Panc1 (cell line): ENCODE data around the gene CLDN7. TPM values are rescaled to one million over a fixed set of nuclear protein-coding genes. Genes with fewer than 3 reads are reported as not detected.

ENCODE experiments used
- ATAC-seq: fragments of 200-7000 bp; cut with Tn5 transposase; 2 replicates; pipeline ENCODE4 v1.9.1; 2020; ENCODE audit warnings: mild to moderate bottlenecking, moderate library complexity
- BruUV-seq: library from RNA; stranded (reverse); fragments of 400-500 nt; replicated peaks from 2 replicates; lab custom pipeline; 2021; lab: Mats Ljungman, UMichigan
- CTCF ChIA-PET: fragments of 300-600 bp; sonication (Branson Sonifier 250); formaldehyde crosslinking; loops from one replicate; lab custom pipeline; 2022; ENCODE audit warnings: antibody characterized with exemption; lab: Charles Lee
- POLR2A ChIA-PET: fragments of 300-600 bp; sonication (Branson Sonifier 250); formaldehyde crosslinking; loops from one replicate; lab custom pipeline; 2022; ENCODE audit warnings: antibody characterized with exemption; lab: Charles Lee
- DNase-seq: peaks from one replicate; pipeline ENCODE4 v3.0.0-alpha.2; 2010; ENCODE audit warnings: low read depth, low spot score
- H3K27ac ChIP-seq: 2 replicates; pipeline ENCODE4 v1.5.1; 2011; ENCODE audit warnings: mild to moderate bottlenecking, low read length, inconsistent platforms
- H3K27me3 ChIP-seq: fragments of 200-500 bp; sonication (Bioruptor generic); 2 replicates; pipeline ENCODE4 v1.6.0; 2014; ENCODE audit warnings: low read length, inconsistent platforms; ENCODE audit not compliant: control insufficient read depth, insufficient read depth
- H3K36me3 ChIP-seq: fragments of 200-500 bp; sonication (Bioruptor generic); 2 replicates; pipeline ENCODE4 v1.5.1; 2014; ENCODE audit warnings: inconsistent platforms, mild to moderate bottlenecking, low read length, moderate library complexity; ENCODE audit not compliant: control insufficient read depth, insufficient read depth
- H3K4me1 ChIP-seq: 2 replicates; pipeline ENCODE4 v1.5.1; 2011; ENCODE audit warnings: inconsistent platforms, mild to moderate bottlenecking, low read length, moderate library complexity; ENCODE audit not compliant: control insufficient read depth, insufficient read depth
- H3K4me3 ChIP-seq, 2 experiments: 2 replicates each; pipeline ENCODE4 v1.5.1; 2011 to 2012; ENCODE audit warnings: low read depth in 2 of 2, low read length in 2 of 2, mild to moderate bottlenecking in 2 of 2, inconsistent platforms in 1 of 2, moderate library complexity in 1 of 2
- H3K9me3 ChIP-seq: fragments of 200-500 bp; sonication (Bioruptor generic); 2 replicates; pipeline ENCODE4 v1.5.1; 2014; ENCODE audit warnings: low read depth, mild to moderate bottlenecking, inconsistent platforms, low read length, moderate library complexity; ENCODE audit not compliant: control insufficient read depth, insufficient read depth
- POLR2AphosphoS5 ChIP-seq: IDR thresholded peaks from 2 replicates; pipeline ENCODE4 v1.6.1; 2012; ENCODE audit warnings: mild to moderate bottlenecking, low read depth, low read length, moderate library complexity
- SIN3A ChIP-seq: IDR thresholded peaks from 2 replicates; pipeline ENCODE4 v1.6.1; 2012; ENCODE audit warnings: low read depth, mild to moderate bottlenecking, low read length, moderate library complexity, borderline replicate concordance; ENCODE audit not compliant: insufficient read depth
- TCF7L2 ChIP-seq: IDR thresholded peaks from 2 replicates; pipeline ENCODE4 v1.6.1; 2011; ENCODE audit warnings: mild to moderate bottlenecking, low read depth, low read length, inconsistent platforms
- in situ Hi-C: cut with HindIII; loops from 2 replicates; pipeline ENCODE4 v1.10.0; 2016; ENCODE audit warnings: low sequenced_read_pairs, low pct_unique_long_range_greater_than_20kb
- intact Hi-C: fragments of 100-400 bp; cut with micrococcal nuclease; formaldehyde crosslinking; loops from one replicate; pipeline ENCODE4 v1.10.0; 2022; ENCODE audit not compliant: unreplicated experiment
- total RNA-seq: library from RNA; stranded (reverse); gene quantifications from one replicate; pipeline ENCODE4 v1.2.1, GENCODE V29; 2021; ENCODE audit not compliant: unreplicated experiment
- TF ChIP-seq, protein P1 (sequence below), 2 experiments: IDR thresholded peaks; 2 replicates each; pipeline ENCODE4 v1.6.1; 2011 to 2012; ENCODE audit warnings: low read depth in 2 of 2, control low read depth in 1 of 2, low read length in 1 of 2, mild to moderate bottlenecking in 1 of 2, moderate library complexity in 1 of 2; ENCODE audit not compliant: insufficient read depth in 1 of 2
- TF ChIP-seq, protein P2 (sequence below): fragments of 450-650 bp; IDR thresholded peaks from 2 replicates; pipeline ENCODE4 v1.5.1; 2017; ENCODE audit warnings: mild to moderate bottlenecking

The CLDN7 gene
- total RNA-seq, 1 experiment from 2014 or later, result 43.1 TPM

DNA sequence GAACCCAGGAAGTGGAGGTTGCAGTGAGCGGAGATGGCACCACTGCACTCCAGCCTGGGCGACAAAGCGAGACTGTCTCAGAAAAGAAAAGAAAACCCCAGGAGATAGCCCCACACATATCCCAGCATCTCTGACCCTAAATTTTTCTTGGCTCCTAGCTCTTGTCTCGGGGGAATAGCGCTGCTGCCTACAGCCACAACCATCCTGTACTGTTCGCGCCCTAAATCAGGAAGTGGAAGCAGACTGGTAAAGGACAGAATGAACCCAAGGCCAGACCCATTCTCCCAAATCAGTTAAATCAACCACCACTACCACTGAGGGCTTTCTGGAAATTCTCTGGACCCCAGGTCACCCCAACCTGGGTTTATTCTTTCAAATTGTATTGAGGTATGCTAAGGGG, 12.4 kb downstream of the CLDN7 start:
- Histone ChIP-seq H3K4me1 (peaks cover 16% of the 10 kb centered on the region), H3K36me3 (peaks cover 8% of the 10 kb centered on the region), H3K27me3 (no peaks in the 10 kb centered on the region), H3K4me3 (peak overlapping the region; percentile 72 to 80), H3K9me3 (no peaks in the 10 kb centered on the region), H3K27ac (peak overlapping the region; percentile 92)
- ATAC-seq (no peak), DNase-seq (no peak)
- BruUV-seq, result no TSS peak
- in situ Hi-C loops, result no loop called here
- POLR2A ChIA-PET, result interaction anchor here (0.5 kb wide), 1 partner anchor 17 kb away, joined by 6 read pairs; no protein-coding TSS in a partner anchor
- TF ChIP-seq SIN3A (no peak), POLR2AphosphoS5 (no peak), TCF7L2 (no peak)
- TF ChIP-seq, protein P1, sequence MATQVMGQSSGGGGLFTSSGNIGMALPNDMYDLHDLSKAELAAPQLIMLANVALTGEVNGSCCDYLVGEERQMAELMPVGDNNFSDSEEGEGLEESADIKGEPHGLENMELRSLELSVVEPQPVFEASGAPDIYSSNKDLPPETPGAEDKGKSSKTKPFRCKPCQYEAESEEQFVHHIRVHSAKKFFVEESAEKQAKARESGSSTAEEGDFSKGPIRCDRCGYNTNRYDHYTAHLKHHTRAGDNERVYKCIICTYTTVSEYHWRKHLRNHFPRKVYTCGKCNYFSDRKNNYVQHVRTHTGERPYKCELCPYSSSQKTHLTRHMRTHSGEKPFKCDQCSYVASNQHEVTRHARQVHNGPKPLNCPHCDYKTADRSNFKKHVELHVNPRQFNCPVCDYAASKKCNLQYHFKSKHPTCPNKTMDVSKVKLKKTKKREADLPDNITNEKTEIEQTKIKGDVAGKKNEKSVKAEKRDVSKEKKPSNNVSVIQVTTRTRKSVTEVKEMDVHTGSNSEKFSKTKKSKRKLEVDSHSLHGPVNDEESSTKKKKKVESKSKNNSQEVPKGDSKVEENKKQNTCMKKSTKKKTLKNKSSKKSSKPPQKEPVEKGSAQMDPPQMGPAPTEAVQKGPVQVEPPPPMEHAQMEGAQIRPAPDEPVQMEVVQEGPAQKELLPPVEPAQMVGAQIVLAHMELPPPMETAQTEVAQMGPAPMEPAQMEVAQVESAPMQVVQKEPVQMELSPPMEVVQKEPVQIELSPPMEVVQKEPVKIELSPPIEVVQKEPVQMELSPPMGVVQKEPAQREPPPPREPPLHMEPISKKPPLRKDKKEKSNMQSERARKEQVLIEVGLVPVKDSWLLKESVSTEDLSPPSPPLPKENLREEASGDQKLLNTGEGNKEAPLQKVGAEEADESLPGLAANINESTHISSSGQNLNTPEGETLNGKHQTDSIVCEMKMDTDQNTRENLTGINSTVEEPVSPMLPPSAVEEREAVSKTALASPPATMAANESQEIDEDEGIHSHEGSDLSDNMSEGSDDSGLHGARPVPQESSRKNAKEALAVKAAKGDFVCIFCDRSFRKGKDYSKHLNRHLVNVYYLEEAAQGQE (IDR thresholded peaks at IDR 0.05; ENCODE audit: insufficient read depth in 1 of 2, low read depth in 2 of 2, low read length in 1 of 2), result no peak
- TF ChIP-seq, protein P2, sequence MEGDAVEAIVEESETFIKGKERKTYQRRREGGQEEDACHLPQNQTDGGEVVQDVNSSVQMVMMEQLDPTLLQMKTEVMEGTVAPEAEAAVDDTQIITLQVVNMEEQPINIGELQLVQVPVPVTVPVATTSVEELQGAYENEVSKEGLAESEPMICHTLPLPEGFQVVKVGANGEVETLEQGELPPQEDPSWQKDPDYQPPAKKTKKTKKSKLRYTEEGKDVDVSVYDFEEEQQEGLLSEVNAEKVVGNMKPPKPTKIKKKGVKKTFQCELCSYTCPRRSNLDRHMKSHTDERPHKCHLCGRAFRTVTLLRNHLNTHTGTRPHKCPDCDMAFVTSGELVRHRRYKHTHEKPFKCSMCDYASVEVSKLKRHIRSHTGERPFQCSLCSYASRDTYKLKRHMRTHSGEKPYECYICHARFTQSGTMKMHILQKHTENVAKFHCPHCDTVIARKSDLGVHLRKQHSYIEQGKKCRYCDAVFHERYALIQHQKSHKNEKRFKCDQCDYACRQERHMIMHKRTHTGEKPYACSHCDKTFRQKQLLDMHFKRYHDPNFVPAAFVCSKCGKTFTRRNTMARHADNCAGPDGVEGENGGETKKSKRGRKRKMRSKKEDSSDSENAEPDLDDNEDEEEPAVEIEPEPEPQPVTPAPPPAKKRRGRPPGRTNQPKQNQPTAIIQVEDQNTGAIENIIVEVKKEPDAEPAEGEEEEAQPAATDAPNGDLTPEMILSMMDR, result no peak
- CTCF ChIA-PET, result no interaction called here
- intact Hi-C loops, result no loop called here

DNA sequence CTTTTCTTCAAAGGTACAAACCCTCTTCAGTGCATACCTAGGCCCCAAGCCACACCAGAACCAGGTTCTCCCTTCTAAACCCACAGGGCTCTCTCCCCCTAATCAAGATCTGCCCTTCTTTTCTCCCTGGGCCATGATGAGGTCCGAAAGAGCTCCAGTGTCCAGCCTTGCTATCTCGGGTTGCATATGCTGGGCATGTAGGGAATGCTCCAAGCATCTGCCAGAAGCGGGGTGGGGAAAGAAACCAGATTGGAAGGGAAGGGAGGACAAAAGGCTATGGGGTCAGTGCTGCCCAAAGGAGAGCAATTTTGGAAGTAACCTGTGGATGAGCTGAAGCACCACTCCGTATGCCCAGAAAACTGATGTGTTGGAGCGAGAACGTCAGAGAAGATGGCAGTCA, 13.1 kb downstream of the CLDN7 start:
- intact Hi-C loops (no loop called here), in situ Hi-C loops (no loop called here)
- H3K4me3 ChIP-seq, result peak overlapping the region; percentile 18 to 80
- peaks cover 16% of the 10 kb centered on the region for H3K4me1 ChIP-seq
- ChIA-PET POLR2A (interaction anchor here (0.5 kb wide), 1 partner anchor 18 kb away, joined by 6 read pairs; no protein-coding TSS in a partner anchor), CTCF (no interaction called here)
- no peaks in the 10 kb centered on the region for H3K27me3 ChIP-seq
- DNase-seq (no peak), ATAC-seq (no peak)
- TF ChIP-seq, protein P2, result no peak
- no peak for TF ChIP-seq SIN3A
- TF ChIP-seq, protein P1 (IDR thresholded peaks at IDR 0.05; ENCODE audit: insufficient read depth in 1 of 2, low read depth in 2 of 2, low read length in 1 of 2), result no peak
- TF ChIP-seq TCF7L2, result no peak
- no peak for TF ChIP-seq POLR2AphosphoS5
- no peaks in the 10 kb centered on the region for H3K9me3 ChIP-seq
- peak overlapping the region; percentile 14; the same call in 1 of the 2 replicates for H3K27ac ChIP-seq
- peaks cover 7% of the 10 kb centered on the region for H3K36me3 ChIP-seq
- BruUV-seq, result no TSS peak
